Esophagus muscularis mucosa (tissue), 4 donors: ENCODE measurements around the gene STX8.

Source experiments
- CTCF ChIP-seq, 3 experiments: fragments of 200-600 bp in 2 of 3; fragments of 450-650 bp in 1 of 3; sonication (generic) in 2 of 3; IDR thresholded peaks; one replicate each; pipeline ENCODE4 v1.5.1; 2017 to 2019; ENCODE audit warnings: antibody characterized with exemption in 3 of 3, mild to moderate bottlenecking in 2 of 3, moderate library complexity in 1 of 3
- EP300 ChIP-seq: sonication (generic); formaldehyde crosslinking; IDR thresholded peaks from one replicate; pipeline ENCODE4 v1.6.1; 2017; ENCODE audit warnings: antibody characterized with exemption
- POLR2AphosphoS5 ChIP-seq, 2 donors: sonication (generic); formaldehyde crosslinking; IDR thresholded peaks; one replicate each; pipeline ENCODE4 v1.6.1; 2017; ENCODE audit warnings: antibody characterized with exemption in 2 of 2

- TF ChIP-seq CTCF (IDR thresholded peaks at IDR 0.05): no peak
- TF ChIP-seq EP300: no peak
- no peak for TF ChIP-seq POLR2AphosphoS5 (IDR thresholded peaks at IDR 0.05)
These were observed 289.8 kb downstream of the STX8 start for GRCh38 chr17:9285602-9286427.
